Measurements from ENCODE around the gene HLA-B. TPM values are rescaled to one million over a fixed set of nuclear protein-coding genes. Genes with fewer than 3 reads are reported as not detected.

HLA-B gene
- total and polyA plus RNA-seq, 2 experiments from 2014 or later, result 7.7 to 27.2 TPM

- no peaks in the 10 kb centered on the region for H3K36me3 ChIP-seq
- H3K4me3 ChIP-seq, result no peak overlapping the region
- no peaks in the 10 kb centered on the region for H3K27me3 ChIP-seq
- DNase-seq (ENCODE audit: low read depth in 1 of 2, low spot score in 1 of 2), result no peak
- no peak for TF ChIP-seq CTCF (IDR thresholded peaks at IDR 0.05; ENCODE audit: low read depth, low read length)
- H3K9me3 ChIP-seq (ENCODE audit: low read depth), result no peaks in the 10 kb centered on the region
- no peaks in the 10 kb centered on the region for H3K4me1 ChIP-seq (ENCODE audit: low read depth)
- H3K27ac ChIP-seq, result no peak overlapping the region
These were observed 35.8 kb downstream of the HLA-B start for GRCh38 chr6:31321005-31321707.

GRCh38 chr6:31317036-31317435 is 39.9 kb downstream of the HLA-B start:
- Histone ChIP-seq H3K27me3 (peaks cover 9% of the 10 kb centered on the region), H3K4me3 (no peak overlapping the region), H3K36me3 (no peaks in the 10 kb centered on the region), H3K4me1 (ENCODE audit: low read depth) (no peaks in the 10 kb centered on the region), H3K27ac (no peak overlapping the region), H3K9me3 (ENCODE audit: low read depth) (no peaks in the 10 kb centered on the region)
- TF ChIP-seq CTCF (IDR thresholded peaks at IDR 0.05; ENCODE audit: low read depth, low read length), result no peak
- no peak for DNase-seq (ENCODE audit: low read depth in 1 of 2, low spot score in 1 of 2)

- TF ChIP-seq CTCF (IDR thresholded peaks at IDR 0.05; ENCODE audit: low read depth, low read length), result no peak
- peaks cover 53% of the 10 kb centered on the region for H3K27me3 ChIP-seq
- no peak overlapping the region for H3K27ac ChIP-seq
- DNase-seq (ENCODE audit: low read depth in 1 of 2, low spot score in 1 of 2), result no peak
- no peak overlapping the region for H3K4me3 ChIP-seq
- H3K36me3 ChIP-seq, result no peaks in the 10 kb centered on the region
- H3K4me1 ChIP-seq (ENCODE audit: low read depth), result no peaks in the 10 kb centered on the region
- H3K9me3 ChIP-seq (ENCODE audit: low read depth), result no peaks in the 10 kb centered on the region
These were observed 47.3 kb downstream of the HLA-B start for GRCh38 chr6:31309641-31310040.

GRCh38 chr6:31308845-31309175 is 48.2 kb downstream of the HLA-B start:
- TF ChIP-seq CTCF (IDR thresholded peaks at IDR 0.05; ENCODE audit: low read depth, low read length), result no peak
- no peak overlapping the region for H3K4me3 ChIP-seq
- no peaks in the 10 kb centered on the region for H3K4me1 ChIP-seq (ENCODE audit: low read depth)
- H3K36me3 ChIP-seq, result no peaks in the 10 kb centered on the region
- H3K27ac ChIP-seq, result no peak overlapping the region
- H3K27me3 ChIP-seq, result peaks cover 48% of the 10 kb centered on the region
- no peaks in the 10 kb centered on the region for H3K9me3 ChIP-seq (ENCODE audit: low read depth)
- no peak for DNase-seq (ENCODE audit: low read depth in 1 of 2, low spot score in 1 of 2)

GRCh38 chr6:31308050-31308844 is 48.7 kb downstream of the HLA-B start:
- no peaks in the 10 kb centered on the region for H3K36me3 ChIP-seq
- no peak for TF ChIP-seq CTCF (IDR thresholded peaks at IDR 0.05; ENCODE audit: low read depth, low read length)
- H3K27me3 ChIP-seq, result peaks cover 48% of the 10 kb centered on the region
- no peaks in the 10 kb centered on the region for H3K4me1 ChIP-seq (ENCODE audit: low read depth)
- H3K9me3 ChIP-seq (ENCODE audit: low read depth), result no peaks in the 10 kb centered on the region
- no peak for DNase-seq (ENCODE audit: low read depth in 1 of 2, low spot score in 1 of 2)
- no peak overlapping the region for H3K27ac ChIP-seq
- no peak overlapping the region for H3K4me3 ChIP-seq
